Subcutaneous abdominal adipose tissue (tissue), 5 donors: Measurements from ENCODE around the gene CYYR1.

Source experiments
- H3K27ac ChIP-seq: one replicate; pipeline ENCODE4 v1.7.0; 2013; ENCODE audit warnings: low read depth, mild to moderate bottlenecking, inconsistent platforms, low read length, moderate library complexity
- H3K27me3 ChIP-seq, 5 donors: one replicate each; pipeline ENCODE4 v1.7.0; 2013; ENCODE audit warnings: low read length in 5 of 5, inconsistent platforms in 1 of 5; ENCODE audit not compliant: control insufficient read depth in 5 of 5, insufficient read depth in 4 of 5
- H3K36me3 ChIP-seq, 5 donors: one replicate each; pipeline ENCODE4 v1.7.0; 2013; ENCODE audit warnings: low read length in 5 of 5; ENCODE audit not compliant: control insufficient read depth in 5 of 5, insufficient read depth in 5 of 5
- H3K4me1 ChIP-seq, 5 donors: one replicate each; pipeline ENCODE4 v1.7.0; 2013; ENCODE audit warnings: low read length in 5 of 5, mild to moderate bottlenecking in 3 of 5, moderate library complexity in 1 of 5; ENCODE audit not compliant: control insufficient read depth in 5 of 5, insufficient read depth in 5 of 5
- H3K4me3 ChIP-seq, 5 donors: one replicate each; pipeline ENCODE4 v1.7.0; 2013; ENCODE audit warnings: low read length in 5 of 5, low read depth in 1 of 5
- H3K9ac ChIP-seq, 5 donors: one replicate each; pipeline ENCODE4 v1.7.0; 2013; ENCODE audit warnings: low read length in 5 of 5, mild to moderate bottlenecking in 4 of 5, moderate library complexity in 3 of 5
- H3K9me3 ChIP-seq, 5 donors: one replicate each; pipeline ENCODE4 v1.7.0; 2013; ENCODE audit warnings: low read length in 5 of 5; ENCODE audit not compliant: control insufficient read depth in 5 of 5
- donor health status: healthy.
- donor health status: healthy.
- donor health status: healthy.
- donor health status: healthy.
- donor health status: healthy.

The CYYR1 gene

DNA sequence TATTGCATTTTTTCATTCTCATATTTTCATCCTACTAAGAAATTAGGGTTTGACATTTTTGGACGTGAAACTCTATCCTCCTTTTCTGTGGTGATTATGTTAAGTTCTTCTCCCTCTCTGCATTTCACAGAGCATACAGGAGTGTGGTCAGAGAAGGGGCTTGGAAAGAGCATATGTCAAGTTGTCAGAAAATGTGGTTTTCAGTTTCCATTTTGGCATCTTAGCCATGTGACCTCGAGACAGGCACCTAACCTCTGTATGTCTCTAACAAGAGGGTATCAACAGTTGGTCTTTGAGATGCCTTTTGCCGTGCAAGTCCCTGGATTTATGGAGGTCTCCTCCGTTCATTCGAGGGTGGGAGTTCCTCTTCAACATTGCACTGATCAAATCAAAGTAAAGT, 140.7 kb downstream of the CYYR1 start:
- Histone ChIP-seq H3K36me3 (no peaks in the 10 kb centered on the region), H3K4me3 (no peak overlapping the region), H3K27ac (no peak overlapping the region), H3K4me1 (no peaks in the 10 kb centered on the region), H3K27me3 (no peaks in the 10 kb centered on the region), H3K9me3 (no peaks in the 10 kb centered on the region), H3K9ac (no peak overlapping the region)

DNA sequence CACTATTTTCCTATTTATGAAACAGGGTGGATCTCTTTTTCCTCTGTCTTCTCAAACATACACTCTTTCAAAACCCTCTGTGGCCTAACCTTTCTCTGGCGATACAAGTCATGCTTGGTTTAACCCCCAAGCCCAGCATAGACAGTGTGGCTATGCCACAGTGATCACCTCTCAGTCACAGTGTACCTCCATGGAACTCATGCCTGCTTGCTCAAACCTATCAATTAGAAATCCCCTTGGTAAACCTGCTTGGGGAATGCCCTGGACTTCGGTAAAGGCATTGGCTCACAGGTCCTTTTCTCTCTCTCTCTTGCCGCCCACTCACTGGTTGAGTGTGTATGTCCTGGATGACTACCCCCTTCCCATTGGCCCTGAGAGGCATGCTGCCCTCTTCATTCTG, 147.5 kb downstream of the CYYR1 start:
- H3K9ac ChIP-seq, result no peak overlapping the region
- no peaks in the 10 kb centered on the region for H3K27me3 ChIP-seq
- H3K36me3 ChIP-seq, result no peaks in the 10 kb centered on the region
- peaks cover 0 to 2% (median 0%) of the 10 kb centered on the region in 5 donors for H3K9me3 ChIP-seq
- no peak overlapping the region for H3K27ac ChIP-seq
- no peak overlapping the region for H3K4me3 ChIP-seq
- no peaks in the 10 kb centered on the region for H3K4me1 ChIP-seq

DNA sequence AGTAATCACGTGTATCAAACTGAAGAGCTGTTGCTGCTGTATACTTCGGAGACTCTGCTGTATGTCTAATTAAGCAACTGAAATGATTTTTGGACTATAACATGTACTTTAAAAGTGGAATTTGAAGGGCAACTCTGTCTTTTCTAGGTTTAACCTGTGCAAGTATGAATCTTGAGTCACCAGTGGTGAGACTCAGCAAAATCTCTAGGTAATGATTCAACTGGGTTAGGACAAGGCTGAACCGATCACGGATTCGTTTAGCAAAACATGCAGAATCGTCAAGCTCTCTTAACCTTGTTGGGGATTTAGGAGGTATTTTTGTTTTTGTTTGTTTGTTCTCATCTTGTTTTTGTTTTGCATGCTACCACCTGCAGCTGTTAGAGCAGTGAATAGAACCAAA, 149.6 kb downstream of the CYYR1 start:
- Histone ChIP-seq H3K27me3 (no peaks in the 10 kb centered on the region), H3K4me1 (no peaks in the 10 kb centered on the region), H3K36me3 (no peaks in the 10 kb centered on the region), H3K9me3 (peaks cover 0 to 2% (median 0%) of the 10 kb centered on the region in 5 donors), H3K9ac (no peak overlapping the region), H3K27ac (no peak overlapping the region), H3K4me3 (no peak overlapping the region)

DNA sequence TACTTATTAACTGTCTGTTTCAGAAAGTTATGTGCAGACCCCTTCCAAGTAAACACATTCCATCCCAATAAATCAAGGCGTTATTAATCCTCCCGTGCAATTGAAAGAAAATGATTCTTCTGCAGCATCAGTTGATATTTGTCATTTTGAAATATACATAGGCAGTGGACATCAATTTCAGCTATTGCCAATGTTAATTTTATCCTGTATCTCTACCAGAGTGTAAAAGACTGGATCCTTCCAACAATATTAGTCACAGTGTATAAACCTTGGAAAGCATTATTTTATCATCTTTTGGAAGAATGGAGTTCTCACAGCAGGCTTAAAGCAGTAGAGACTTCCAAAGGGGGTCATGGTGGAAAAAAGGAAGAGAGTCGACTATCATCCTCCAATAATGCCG, 150.4 kb downstream of the CYYR1 start:
- H3K27me3 ChIP-seq, result no peaks in the 10 kb centered on the region
- no peaks in the 10 kb centered on the region for H3K4me1 ChIP-seq
- H3K9ac ChIP-seq, result no peak overlapping the region
- no peaks in the 10 kb centered on the region for H3K36me3 ChIP-seq
- no peak overlapping the region for H3K27ac ChIP-seq
- H3K9me3 ChIP-seq, result peaks cover 0 to 2% (median 0%) of the 10 kb centered on the region in 5 donors
- no peak overlapping the region for H3K4me3 ChIP-seq

DNA sequence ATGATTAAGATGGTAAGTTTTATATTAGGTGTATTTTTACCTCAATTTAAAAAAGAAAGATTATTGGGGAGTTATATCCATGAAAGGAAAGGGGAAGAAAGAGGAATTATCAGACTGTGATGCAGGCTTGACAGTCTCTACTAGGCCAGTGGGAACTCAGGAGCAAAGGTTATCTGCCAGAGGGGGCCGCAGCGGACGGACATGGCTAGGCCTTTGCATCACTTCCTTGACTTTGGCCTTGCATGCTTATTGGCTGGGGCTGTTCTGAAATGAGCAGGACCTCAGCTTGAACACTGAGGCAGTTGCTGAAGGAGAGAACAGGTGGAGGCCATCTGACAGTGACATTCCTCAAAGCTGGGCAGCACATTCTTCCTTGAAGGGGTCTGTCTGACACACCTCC, 150.9 kb downstream of the CYYR1 start:
- Histone ChIP-seq H3K27ac (no peak overlapping the region), H3K9ac (no peak overlapping the region), H3K27me3 (no peaks in the 10 kb centered on the region), H3K9me3 (peaks cover 0 to 2% (median 0%) of the 10 kb centered on the region in 5 donors), H3K4me3 (no peak overlapping the region), H3K4me1 (no peaks in the 10 kb centered on the region), H3K36me3 (no peaks in the 10 kb centered on the region)

DNA sequence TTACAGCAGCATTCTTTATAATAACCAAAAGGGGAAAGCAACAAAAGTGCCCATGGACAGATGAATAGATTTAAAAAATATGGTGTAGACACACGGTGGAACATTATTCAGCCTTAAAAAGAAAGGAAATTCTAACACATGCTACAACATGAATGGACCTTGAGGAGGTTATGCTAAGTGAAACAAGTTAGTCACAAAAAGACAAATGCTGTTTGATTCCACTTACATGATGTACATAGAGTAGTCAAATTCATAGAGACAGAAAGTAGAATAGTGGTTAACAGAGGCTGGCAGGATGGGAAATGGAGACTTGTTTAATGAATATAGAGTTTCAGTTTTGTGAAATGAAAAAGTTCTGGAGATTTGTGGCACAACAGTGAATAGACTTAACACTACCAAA, 151.4 kb downstream of the CYYR1 start:
- Histone ChIP-seq H3K9ac (no peak overlapping the region), H3K36me3 (no peaks in the 10 kb centered on the region), H3K9me3 (peaks cover 0 to 2% (median 0%) of the 10 kb centered on the region in 5 donors), H3K4me3 (no peak overlapping the region), H3K4me1 (no peaks in the 10 kb centered on the region), H3K27ac (no peak overlapping the region), H3K27me3 (no peaks in the 10 kb centered on the region)
